Measurements from ENCODE around the gene CCDC149. TPM values are rescaled to one million over a fixed set of nuclear protein-coding genes. Genes with fewer than 3 reads are reported as not detected.
"Not testable (repeated sequence)": the region's sequence is repeated elsewhere in the genome, so short reads cannot be mapped to it uniquely, and the experiment has no call there.

The CCDC149 gene
- polyA plus RNA-seq, 3 donors, result 16.9 to 21.9 (median 18.1) TPM

- no peak for DNase-seq (ENCODE audit: extremely low read depth in 1 of 11, low read depth in 9 of 11, low spot score in 4 of 11)
Observed at GRCh38 chr4:24923002-24923401, 10.2 kb upstream of the CCDC149 start.

GRCh38 chr4:24922416-24922815 lies 9.6 kb upstream of the CCDC149 start:
- DNase-seq (ENCODE audit: extremely low read depth in 1 of 11, low read depth in 9 of 11, low spot score in 4 of 11), result no peak

GRCh38 chr4:24921491-24921890 lies 8.6 kb upstream of the CCDC149 start:
- peak in 1 of 11 donors; percentile 18 for DNase-seq (ENCODE audit: extremely low read depth in 1 of 11, low read depth in 9 of 11, low spot score in 4 of 11)

- no peak for DNase-seq (ENCODE audit: extremely low read depth in 1 of 11, low read depth in 9 of 11, low spot score in 4 of 11)
Observed at GRCh38 chr4:24920008-24920407, 7.2 kb upstream of the CCDC149 start.

- DNase-seq (ENCODE audit: extremely low read depth in 1 of 11, low read depth in 9 of 11, low spot score in 4 of 11), result no peak
Observed at GRCh38 chr4:24917076-24917856, 4.4 kb upstream of the CCDC149 start.

GRCh38 chr4:24915121-24915922 lies 2.5 kb upstream of the CCDC149 start:
- no peak for DNase-seq (ENCODE audit: extremely low read depth in 1 of 11, low read depth in 9 of 11, low spot score in 4 of 11)

- DNase-seq (ENCODE audit: extremely low read depth in 1 of 11, low read depth in 9 of 11, low spot score in 4 of 11), result no peak
Observed at GRCh38 chr4:24914460-24914859, 1.6 kb upstream of the CCDC149 start.

GRCh38 chr4:24913119-24913485 lies 260 bp upstream of the CCDC149 start:
- DNase-seq (ENCODE audit: extremely low read depth in 1 of 11, low read depth in 9 of 11, low spot score in 4 of 11), result peak in 2 of 11 donors; percentile 11 to 30

- DNase-seq (ENCODE audit: extremely low read depth in 1 of 11, low read depth in 9 of 11, low spot score in 4 of 11), result no peak
Observed at GRCh38 chr4:24910499-24910898, 2.3 kb downstream of the CCDC149 start.

- DNase-seq (ENCODE audit: extremely low read depth in 1 of 11, low read depth in 9 of 11, low spot score in 4 of 11), result not testable (repeated sequence)
Observed at GRCh38 chr4:24909606-24910005, 3.2 kb downstream of the CCDC149 start.

GRCh38 chr4:24897639-24898038 lies 15.2 kb downstream of the CCDC149 start:
- DNase-seq (ENCODE audit: extremely low read depth in 1 of 11, low read depth in 9 of 11, low spot score in 4 of 11), result no peak

GRCh38 chr4:24896977-24897376 lies 15.9 kb downstream of the CCDC149 start:
- no peak for DNase-seq (ENCODE audit: extremely low read depth in 1 of 11, low read depth in 9 of 11, low spot score in 4 of 11)

- no peak for DNase-seq (ENCODE audit: extremely low read depth in 1 of 11, low read depth in 9 of 11, low spot score in 4 of 11)
Observed at GRCh38 chr4:24896056-24896455, 16.8 kb downstream of the CCDC149 start.

GRCh38 chr4:24895461-24895860 lies 17.4 kb downstream of the CCDC149 start:
- no peak for DNase-seq (ENCODE audit: extremely low read depth in 1 of 11, low read depth in 9 of 11, low spot score in 4 of 11)

GRCh38 chr4:24894846-24895245 lies 18.0 kb downstream of the CCDC149 start:
- DNase-seq (ENCODE audit: extremely low read depth in 1 of 11, low read depth in 9 of 11, low spot score in 4 of 11), result no peak

GRCh38 chr4:24894243-24894642 lies 18.6 kb downstream of the CCDC149 start:
- DNase-seq (ENCODE audit: extremely low read depth in 1 of 11, low read depth in 9 of 11, low spot score in 4 of 11), result no peak

GRCh38 chr4:24892778-24893177 lies 20.1 kb downstream of the CCDC149 start:
- no peak for DNase-seq (ENCODE audit: extremely low read depth in 1 of 11, low read depth in 9 of 11, low spot score in 4 of 11)

GRCh38 chr4:24892278-24892677 lies 20.6 kb downstream of the CCDC149 start:
- no peak for DNase-seq (ENCODE audit: extremely low read depth in 1 of 11, low read depth in 9 of 11, low spot score in 4 of 11)

- DNase-seq (ENCODE audit: extremely low read depth in 1 of 11, low read depth in 9 of 11, low spot score in 4 of 11), result no peak
Observed at GRCh38 chr4:24890561-24891126, 22.2 kb downstream of the CCDC149 start.

- no peak for DNase-seq (ENCODE audit: extremely low read depth in 1 of 11, low read depth in 9 of 11, low spot score in 4 of 11)
Observed at GRCh38 chr4:24889991-24890390, 22.9 kb downstream of the CCDC149 start.
